Hepatocyte (in vitro differentiated cells): ENCODE data around the gene PPP2R5B. TPM values are rescaled to one million over a fixed set of nuclear protein-coding genes. Genes with fewer than 3 reads are reported as not detected.
A peak's percentile ranks its signal among the peaks of the same experiment; 100 is the strongest.

ENCODE experiments used
- DNase-seq: peaks from one replicate; pipeline ENCODE4 v3.0.0-alpha.2; 2016; ENCODE audit warnings: low spot score
- H2AFZ ChIP-seq: fragments of 200-600 bp; sonication (generic); 2 replicates; pipeline ENCODE4 v1.6.0; 2016; ENCODE audit warnings: antibody characterized with exemption, mild to moderate bottlenecking
- H3K27ac ChIP-seq: fragments of 200-600 bp; sonication (generic); 2 replicates; pipeline ENCODE4 v1.5.1; 2016; ENCODE audit warnings: mild to moderate bottlenecking
- H3K27me3 ChIP-seq: fragments of 200-600 bp; sonication (generic); 2 replicates; pipeline ENCODE4 v1.6.1; 2016
- H3K36me3 ChIP-seq: fragments of 200-600 bp; sonication (generic); replicated peaks from 2 replicates; pipeline ENCODE4 v1.5.1; 2016; ENCODE audit warnings: low read depth; ENCODE audit not compliant: insufficient read depth
- H3K4me1 ChIP-seq: fragments of 200-600 bp; sonication (generic); 2 replicates; pipeline ENCODE4 v1.5.1; 2016; ENCODE audit warnings: mild to moderate bottlenecking, moderate library complexity; ENCODE audit not compliant: insufficient read depth
- H3K4me2 ChIP-seq: fragments of 200-600 bp; sonication (generic); 2 replicates; pipeline ENCODE4 v1.6.0; 2016
- H3K4me3 ChIP-seq: fragments of 200-600 bp; sonication (generic); 2 replicates; pipeline ENCODE4 v1.5.1; 2016; ENCODE audit warnings: mild to moderate bottlenecking
- H3K79me2 ChIP-seq: fragments of 200-600 bp; sonication (generic); 2 replicates; pipeline ENCODE4 v1.6.0; 2017; ENCODE audit warnings: mild to moderate bottlenecking
- H3K9me2 ChIP-seq: fragments of 200-600 bp; sonication (generic); replicated peaks from 2 replicates; pipeline ENCODE4 v1.6.0; 2017; ENCODE audit warnings: mild to moderate bottlenecking; ENCODE audit not compliant: insufficient read depth
- H3K9me3 ChIP-seq: fragments of 200-600 bp; sonication (generic); 2 replicates; pipeline ENCODE4 v1.5.1; 2016; ENCODE audit warnings: low read depth, mild to moderate bottlenecking
- H4K20me1 ChIP-seq: fragments of 200-600 bp; sonication (generic); 2 replicates; pipeline ENCODE4 v1.6.0; 2016; ENCODE audit warnings: mild to moderate bottlenecking; ENCODE audit not compliant: insufficient read depth, poor library complexity, severe bottlenecking
- CTCF ChIP-seq: fragments of 200-600 bp; sonication (generic); IDR thresholded peaks from 2 replicates; pipeline ENCODE4 v1.5.1; 2016; ENCODE audit warnings: antibody characterized with exemption, mild to moderate bottlenecking; ENCODE audit not compliant: poor library complexity
- EZH2 ChIP-seq: fragments of 200-600 bp; sonication (generic); IDR thresholded peaks from 2 replicates; pipeline ENCODE4 v1.6.1; 2016; ENCODE audit warnings: antibody characterized with exemption, mild to moderate bottlenecking, borderline replicate concordance
- EZH2phosphoT487 ChIP-seq: fragments of 200-600 bp; sonication (generic); IDR thresholded peaks from one replicate; pipeline ENCODE4 v1.6.1; 2018; ENCODE audit warnings: antibody characterized with exemption, mild to moderate bottlenecking, low read depth, moderate library complexity; ENCODE audit not compliant: unreplicated experiment, severe bottlenecking
- WGBS: methylation state at CpG from one replicate; pipeline ENCODE4 v1.1.6; 2016; ENCODE audit warnings: low lambda C conversion rate; ENCODE audit errors: missing lambda C conversion rate; 5-methylcytosine and 5-hydroxymethylcytosine counted together
- polyA plus RNA-seq: library from polyadenylated mRNA; unstranded; fragments of >200 nt; fragmentation: Nextera tagmentation; extraction: Ambion mirVana; gene quantifications from 2 replicates; pipeline ENCODE4 v1.2.1, GENCODE V29; 2016
- total RNA-seq: library from RNA; depleted of rRNA; stranded (reverse); fragments of >200 nt; gene quantifications from 2 replicates; pipeline ENCODE4 v1.2.3, GENCODE V29; 2014

PPP2R5B gene
- total and polyA plus RNA-seq, 2 experiments from 2014 or later, result 16.9 to 19.5 TPM

GRCh38 chr11:64876835-64877341, 47.6 kb upstream of the PPP2R5B start:
- Histone ChIP-seq H3K4me2 (peak overlapping the region; percentile 94), H3K4me3 (peak overlapping the region; percentile 79), H3K9me2 (no peaks in the 10 kb centered on the region), H4K20me1 (peaks cover 22% of the 10 kb centered on the region), H3K27me3 (no peaks in the 10 kb centered on the region), H2AFZ (no peak overlapping the region), H3K4me1 (peaks cover 39% of the 10 kb centered on the region), H3K27ac (peak overlapping the region; percentile 83), H3K79me2 (peaks cover 66% of the 10 kb centered on the region), H3K9me3 (no peaks in the 10 kb centered on the region), H3K36me3 (no peaks in the 10 kb centered on the region)
- WGBS, result 13% methylated on average over 14 of the region's 14 CpGs
- peak; percentile 65 for DNase-seq
- TF ChIP-seq EZH2, result no peak
- no peak for TF ChIP-seq EZH2phosphoT487
- TF ChIP-seq CTCF, result no peak

- H3K4me2 ChIP-seq, result peak overlapping the region; percentile 94
- H3K4me1 ChIP-seq, result peaks cover 34% of the 10 kb centered on the region
- peak overlapping the region; percentile 20 for H2AFZ ChIP-seq
- no peaks in the 10 kb centered on the region for H3K36me3 ChIP-seq
- peak overlapping the region; percentile 79 for H3K4me3 ChIP-seq
- no peaks in the 10 kb centered on the region for H3K9me3 ChIP-seq
- peak overlapping the region; percentile 83 for H3K27ac ChIP-seq
- WGBS, result 1% methylated on average over 33 of the region's 41 CpGs
- peaks cover 22% of the 10 kb centered on the region for H4K20me1 ChIP-seq
- H3K27me3 ChIP-seq, result no peaks in the 10 kb centered on the region
- no peak for DNase-seq
- TF ChIP-seq CTCF (no peak), EZH2 (no peak), EZH2phosphoT487 (no peak)
- H3K9me2 ChIP-seq, result no peaks in the 10 kb centered on the region
- peaks cover 59% of the 10 kb centered on the region for H3K79me2 ChIP-seq
Observed at GRCh38 chr11:64877390-64878222, 46.9 kb upstream of the PPP2R5B start.

- peak overlapping the region; percentile 94 for H3K4me2 ChIP-seq
- TF ChIP-seq CTCF (no peak), EZH2phosphoT487 (no peak), EZH2 (no peak)
- peak overlapping the region; percentile 20 for H2AFZ ChIP-seq
- peaks cover 22% of the 10 kb centered on the region for H4K20me1 ChIP-seq
- H3K27me3 ChIP-seq, result no peaks in the 10 kb centered on the region
- H3K4me1 ChIP-seq, result peaks cover 28% of the 10 kb centered on the region
- H3K9me2 ChIP-seq, result no peaks in the 10 kb centered on the region
- peak overlapping the region; percentile 79 for H3K4me3 ChIP-seq
- no peaks in the 10 kb centered on the region for H3K36me3 ChIP-seq
- DNase-seq, result no peak
- H3K27ac ChIP-seq, result peak overlapping the region; percentile 83
- WGBS, result 0% methylated on average over 13 of the region's 21 CpGs
- no peaks in the 10 kb centered on the region for H3K9me3 ChIP-seq
- peaks cover 55% of the 10 kb centered on the region for H3K79me2 ChIP-seq
Observed at GRCh38 chr11:64878223-64878493, 46.3 kb upstream of the PPP2R5B start.
